Trophoblast cell (in vitro differentiated cells and primary cell): ENCODE results near the gene PRLR.
A peak's percentile ranks its signal among the peaks of the same experiment; 100 is the strongest.
"Not testable (repeated sequence)": the region's sequence is repeated elsewhere in the genome, so short reads cannot be mapped to it uniquely, and the experiment has no call there.

Experiments
- DNase-seq, 2 donors: peaks; one replicate each; pipeline ENCODE4 v3.0.0-alpha.2; 2016
- H2AFZ ChIP-seq: 2 replicates; pipeline ENCODE4 v1.6.1; 2013; ENCODE audit warnings: low read length, moderate library complexity, mild to moderate bottlenecking; ENCODE audit not compliant: insufficient read depth, poor library complexity
- H2AK5ac ChIP-seq: 2 replicates; pipeline ENCODE4 v1.6.1; 2013; ENCODE audit warnings: mild to moderate bottlenecking, low read length
- H2BK120ac ChIP-seq: 2 replicates; pipeline ENCODE4 v1.6.1; 2013; ENCODE audit warnings: low read length, mild to moderate bottlenecking, moderate library complexity; ENCODE audit not compliant: insufficient read depth, poor library complexity
- H2BK12ac ChIP-seq: 2 replicates; pipeline ENCODE4 v1.6.1; 2013; ENCODE audit warnings: mild to moderate bottlenecking, low read length, moderate library complexity
- H2BK5ac ChIP-seq: 2 replicates; pipeline ENCODE4 v1.6.1; 2013; ENCODE audit warnings: low read length, low read depth, moderate library complexity, mild to moderate bottlenecking; ENCODE audit not compliant: poor library complexity
- H3K14ac ChIP-seq: 2 replicates; pipeline ENCODE4 v1.6.1; 2013; ENCODE audit warnings: mild to moderate bottlenecking, low read length
- H3K18ac ChIP-seq: 2 replicates; pipeline ENCODE4 v1.6.1; 2013; ENCODE audit warnings: mild to moderate bottlenecking, low read length
- H3K23ac ChIP-seq: 2 replicates; pipeline ENCODE4 v1.6.1; 2013; ENCODE audit warnings: low read length
- H3K27ac ChIP-seq: 2 replicates; pipeline ENCODE4 v1.5.1; 2013; ENCODE audit warnings: low read depth, mild to moderate bottlenecking, inconsistent platforms, low read length, moderate library complexity
- H3K27me3 ChIP-seq: 2 replicates; pipeline ENCODE4 v1.6.1; 2013; ENCODE audit warnings: inconsistent platforms, mild to moderate bottlenecking, low read length, moderate library complexity; ENCODE audit not compliant: insufficient read depth
- H3K36me3 ChIP-seq, 2 experiments: 1 replicate in 1 of 2; 2 replicates in 1 of 2; pipeline ENCODE4 v1.6.1; 2013; ENCODE audit warnings: low read length in 2 of 2, mild to moderate bottlenecking in 2 of 2, moderate library complexity in 1 of 2; ENCODE audit not compliant: insufficient read depth in 2 of 2, control insufficient read depth in 1 of 2
- H3K4ac ChIP-seq: 2 replicates; pipeline ENCODE4 v1.6.1; 2013; ENCODE audit warnings: low read depth, mild to moderate bottlenecking, low read length, moderate library complexity
- H3K4me1 ChIP-seq, 2 experiments: 1 replicate in 1 of 2; 2 replicates in 1 of 2; pipeline ENCODE4 v1.6.1; 2013; ENCODE audit warnings: low read length in 2 of 2, mild to moderate bottlenecking in 2 of 2, moderate library complexity in 1 of 2; ENCODE audit not compliant: insufficient read depth in 2 of 2, control insufficient read depth in 1 of 2
- H3K4me2 ChIP-seq: 2 replicates; pipeline ENCODE4 v1.6.1; 2013; ENCODE audit warnings: inconsistent platforms, mild to moderate bottlenecking, low read length, moderate library complexity
- H3K4me3 ChIP-seq: 2 replicates; pipeline ENCODE4 v1.5.1; 2013; ENCODE audit warnings: mild to moderate bottlenecking, low read depth, low read length, inconsistent platforms
- H3K79me1 ChIP-seq: one replicate; pipeline ENCODE4 v1.6.1; 2013; ENCODE audit warnings: low read length
- H3K79me2 ChIP-seq: 2 replicates; pipeline ENCODE4 v1.6.1; 2013; ENCODE audit warnings: low read length, mild to moderate bottlenecking; ENCODE audit not compliant: control insufficient read depth, insufficient read depth, poor library complexity
- H3K9ac ChIP-seq: 2 replicates; pipeline ENCODE4 v1.6.1; 2013; ENCODE audit warnings: mild to moderate bottlenecking, low read length
- H3K9me3 ChIP-seq: 2 replicates; pipeline ENCODE4 v1.6.1; 2013; ENCODE audit warnings: low read depth, mild to moderate bottlenecking, control low read depth, inconsistent platforms, low read length; ENCODE audit not compliant: insufficient read depth
- H4K12ac ChIP-seq: 2 replicates; pipeline ENCODE4 v1.6.1; 2013; ENCODE audit warnings: low read depth, mild to moderate bottlenecking, low read length, moderate library complexity
- H4K8ac ChIP-seq: 2 replicates; pipeline ENCODE4 v1.6.1; 2013; ENCODE audit warnings: low read depth, mild to moderate bottlenecking, low read length, moderate library complexity
- H4K91ac ChIP-seq: one replicate; pipeline ENCODE4 v1.6.1; 2013; ENCODE audit warnings: low read depth, mild to moderate bottlenecking, low read length, moderate library complexity
- WGBS: extraction: QIAGEN DNeasy Blood & Tissue Kit; methylation state at CpG from one replicate; pipeline ENCODE4 v1.1.7; 2013; ENCODE audit warnings: missing lambda C conversion rate; ENCODE audit not compliant: insufficient read length, insufficient coverage; ENCODE audit errors: extremely low coverage; 5-methylcytosine and 5-hydroxymethylcytosine counted together

PRLR gene

GRCh38 chr5:35245371-35245770 lies 15.1 kb upstream of the PRLR start:
- not testable (repeated sequence) for H3K4me1 ChIP-seq, H3K27me3 ChIP-seq, H3K18ac ChIP-seq, H3K23ac ChIP-seq, H4K91ac ChIP-seq, H3K36me3 ChIP-seq, H3K4me2 ChIP-seq, H3K27ac ChIP-seq, H2AFZ ChIP-seq, H4K8ac ChIP-seq, H2BK12ac ChIP-seq, H3K9ac ChIP-seq, H2BK5ac ChIP-seq, H3K9me3 ChIP-seq, H3K79me1 ChIP-seq, H3K14ac ChIP-seq, H4K12ac ChIP-seq, H3K4ac ChIP-seq, H2BK120ac ChIP-seq, H2AK5ac ChIP-seq, H3K79me2 ChIP-seq, H3K4me3 ChIP-seq
- WGBS = no CpG with 5 or more reads among the region's 10 CpGs
- DNase-seq = peak; percentile 69 to 77

- H3K79me1 ChIP-seq = no peaks in the 10 kb centered on the region
- H4K12ac ChIP-seq = no peak overlapping the region
- no peaks in the 10 kb centered on the region for H3K4me1 ChIP-seq
- DNase-seq = peak; percentile 88 to 93
- no peak overlapping the region for H3K4me2 ChIP-seq
- no peaks in the 10 kb centered on the region for H3K36me3 ChIP-seq
- no peak overlapping the region for H3K14ac ChIP-seq
- H2AK5ac ChIP-seq = no peak overlapping the region
- H3K4me3 ChIP-seq = no peak overlapping the region
- no peak overlapping the region for H3K27ac ChIP-seq
- H3K27me3 ChIP-seq = no peaks in the 10 kb centered on the region
- no peaks in the 10 kb centered on the region for H3K9me3 ChIP-seq
- H3K23ac ChIP-seq = no peak overlapping the region
- H2BK5ac ChIP-seq = no peak overlapping the region
- H3K4ac ChIP-seq = no peak overlapping the region
- H2AFZ ChIP-seq = no peak overlapping the region
- H2BK120ac ChIP-seq = no peak overlapping the region
- H3K9ac ChIP-seq = no peak overlapping the region
- no peak overlapping the region for H2BK12ac ChIP-seq
- WGBS = no CpG with 5 or more reads among the region's 1 CpG
- no peak overlapping the region for H4K8ac ChIP-seq
- H3K18ac ChIP-seq = no peak overlapping the region
- H3K79me2 ChIP-seq = no peaks in the 10 kb centered on the region
- H4K91ac ChIP-seq = no peak overlapping the region
Observed at GRCh38 chr5:35244171-35244570, 13.9 kb upstream of the PRLR start.

GRCh38 chr5:35242702-35243258 lies 12.5 kb upstream of the PRLR start:
- Histone ChIP-seq H3K4me2 (no peak overlapping the region), H4K91ac (no peak overlapping the region), H3K14ac (no peak overlapping the region), H3K27ac (no peak overlapping the region), H2BK5ac (no peak overlapping the region), H4K8ac (no peak overlapping the region), H3K9me3 (no peaks in the 10 kb centered on the region), H2AK5ac (no peak overlapping the region), H3K9ac (no peak overlapping the region), H3K4me1 (no peaks in the 10 kb centered on the region), H4K12ac (no peak overlapping the region), H3K18ac (no peak overlapping the region), H2BK120ac (no peak overlapping the region), H3K27me3 (no peaks in the 10 kb centered on the region), H3K79me1 (no peaks in the 10 kb centered on the region), H3K79me2 (no peaks in the 10 kb centered on the region), H3K36me3 (no peaks in the 10 kb centered on the region), H2BK12ac (no peak overlapping the region), H3K4ac (no peak overlapping the region), H3K23ac (no peak overlapping the region), H2AFZ (no peak overlapping the region), H3K4me3 (no peak overlapping the region)
- no CpG with 5 or more reads among the region's 4 CpGs for WGBS
- peak; percentile 21 to 67 for DNase-seq

- Histone ChIP-seq H3K9me3 (no peaks in the 10 kb centered on the region), H3K4me3 (no peak overlapping the region), H3K23ac (no peak overlapping the region), H4K12ac (no peak overlapping the region), H3K27me3 (no peaks in the 10 kb centered on the region), H3K18ac (no peak overlapping the region), H4K8ac (no peak overlapping the region), H3K4me2 (no peak overlapping the region), H4K91ac (no peak overlapping the region), H2BK120ac (no peak overlapping the region), H2BK5ac (no peak overlapping the region), H3K4ac (no peak overlapping the region), H2BK12ac (no peak overlapping the region), H3K4me1 (no peaks in the 10 kb centered on the region), H3K14ac (no peak overlapping the region), H3K36me3 (no peaks in the 10 kb centered on the region), H3K27ac (no peak overlapping the region), H3K9ac (no peak overlapping the region), H3K79me2 (no peaks in the 10 kb centered on the region), H2AK5ac (no peak overlapping the region), H2AFZ (no peak overlapping the region), H3K79me1 (no peaks in the 10 kb centered on the region)
- DNase-seq = no peak
- WGBS = no CpG with 5 or more reads among the region's 1 CpG
Observed at GRCh38 chr5:35240892-35241291, 10.6 kb upstream of the PRLR start.
